ENCODE measurements around the gene PDCD2.
"Not testable (repeated sequence)": the region's sequence is repeated elsewhere in the genome, so short reads cannot be mapped to it uniquely, and the experiment has no call there.

PDCD2 gene

GRCh38 chr6:170545405-170545804 lies 39.0 kb downstream of the PDCD2 start:
- no peak for DNase-seq

DNA sequence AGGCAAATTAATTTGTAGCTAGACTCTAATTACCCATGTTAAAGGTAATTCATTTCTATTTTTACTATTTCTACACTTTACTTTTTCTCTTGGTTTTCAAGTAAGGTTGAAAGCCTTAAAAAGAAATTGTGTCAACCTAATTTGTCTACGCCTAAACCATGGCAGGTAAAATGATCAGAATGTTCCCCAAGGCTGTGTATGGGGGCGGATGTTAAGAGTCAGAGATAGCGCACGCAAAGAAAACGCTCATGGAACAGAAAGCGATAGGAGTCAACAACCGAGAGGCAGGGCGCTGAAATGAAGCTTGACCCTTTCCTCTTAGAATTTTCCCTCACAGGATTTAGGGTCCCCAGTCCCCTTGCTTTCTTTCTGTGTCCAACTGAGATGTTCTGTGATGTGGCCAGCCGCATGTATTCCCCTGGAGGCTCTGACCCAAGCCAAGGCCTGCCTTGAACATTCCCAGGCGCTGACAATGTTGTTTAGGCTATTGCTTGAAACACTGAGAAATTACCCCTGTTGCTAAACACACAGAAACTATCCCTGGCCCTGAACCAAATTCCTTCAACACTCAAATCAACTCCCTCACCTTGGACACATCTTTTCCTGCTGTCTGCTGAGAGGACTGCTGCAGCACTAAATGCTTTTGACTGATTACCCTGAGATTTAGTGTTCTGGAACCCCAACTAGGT lies 42.3 kb downstream of the PDCD2 start:
- no peak for DNase-seq

GRCh38 chr6:170537329-170537728 lies 47.1 kb downstream of the PDCD2 start:
- DNase-seq = no peak

DNA sequence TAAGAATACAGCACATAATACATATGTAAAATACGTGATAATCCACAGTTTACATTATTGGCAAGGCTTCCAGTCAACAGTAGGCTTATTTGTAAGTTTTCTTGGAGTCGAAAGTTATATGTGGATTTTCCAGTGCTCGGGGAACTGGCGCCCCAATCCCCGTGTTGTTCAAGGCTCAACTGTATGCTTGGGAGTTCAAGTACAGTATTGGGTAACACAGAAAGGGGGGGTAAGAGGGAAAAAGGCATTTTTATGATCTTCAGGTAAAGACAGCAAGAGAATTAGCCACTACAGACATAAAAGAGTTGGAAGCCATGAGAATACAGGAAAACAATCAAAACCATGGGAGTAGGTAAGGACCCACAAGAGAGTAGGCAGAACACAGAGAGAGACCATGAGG lies 47.8 kb downstream of the PDCD2 start:
- no peak for DNase-seq

DNA sequence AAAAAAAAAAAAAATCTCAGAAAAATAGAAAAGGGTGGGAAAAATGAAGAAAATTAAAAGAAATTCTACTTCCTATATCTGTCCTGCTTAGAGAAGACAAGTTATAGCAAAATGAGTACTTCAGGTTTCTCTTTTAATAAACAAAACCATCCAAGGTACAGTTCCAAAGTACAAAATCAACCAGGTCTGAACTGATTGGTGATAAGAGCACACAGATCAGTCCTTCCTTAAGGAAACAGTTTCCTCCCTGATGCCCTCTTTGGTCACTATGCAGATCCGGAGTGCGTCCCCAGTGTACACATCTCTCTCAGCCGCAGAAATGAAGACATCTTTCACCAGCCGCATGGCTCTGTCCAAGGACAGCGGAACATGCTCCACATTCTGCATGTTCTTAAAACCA lies 49.4 kb downstream of the PDCD2 start:
- no peak for DNase-seq

GRCh38 chr6:170533792-170534191 lies 50.6 kb downstream of the PDCD2 start:
- DNase-seq = no peak

DNA sequence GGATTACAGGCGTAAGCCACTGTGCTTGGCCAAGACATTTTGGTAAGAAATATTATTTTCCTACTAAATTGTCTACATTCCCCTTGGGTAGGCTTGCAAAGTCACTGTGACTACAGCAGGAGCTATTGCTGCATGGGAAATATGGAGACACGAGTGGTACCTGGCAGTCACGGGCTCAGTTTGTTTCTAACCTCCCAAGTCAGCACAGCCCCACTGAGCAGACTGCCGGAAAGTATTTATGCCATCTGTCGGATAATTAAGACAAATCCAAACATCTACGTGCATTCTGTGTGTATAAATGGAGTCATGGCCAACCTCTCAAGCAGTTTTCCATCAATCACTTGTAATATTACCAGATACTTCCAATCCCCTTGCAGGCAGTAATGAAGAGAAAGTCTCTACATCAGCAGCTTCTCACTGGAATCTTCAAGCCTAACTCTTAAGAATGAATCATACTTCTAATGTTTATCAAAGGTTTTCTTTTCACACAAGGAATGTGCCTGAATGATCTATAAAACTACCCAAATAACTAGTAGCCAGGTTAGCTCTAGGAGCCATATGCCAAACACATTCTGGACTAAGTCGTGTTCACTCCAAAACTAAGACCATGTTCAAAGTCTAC lies 51.5 kb downstream of the PDCD2 start:
- DNase-seq = peak; percentile 71

DNA sequence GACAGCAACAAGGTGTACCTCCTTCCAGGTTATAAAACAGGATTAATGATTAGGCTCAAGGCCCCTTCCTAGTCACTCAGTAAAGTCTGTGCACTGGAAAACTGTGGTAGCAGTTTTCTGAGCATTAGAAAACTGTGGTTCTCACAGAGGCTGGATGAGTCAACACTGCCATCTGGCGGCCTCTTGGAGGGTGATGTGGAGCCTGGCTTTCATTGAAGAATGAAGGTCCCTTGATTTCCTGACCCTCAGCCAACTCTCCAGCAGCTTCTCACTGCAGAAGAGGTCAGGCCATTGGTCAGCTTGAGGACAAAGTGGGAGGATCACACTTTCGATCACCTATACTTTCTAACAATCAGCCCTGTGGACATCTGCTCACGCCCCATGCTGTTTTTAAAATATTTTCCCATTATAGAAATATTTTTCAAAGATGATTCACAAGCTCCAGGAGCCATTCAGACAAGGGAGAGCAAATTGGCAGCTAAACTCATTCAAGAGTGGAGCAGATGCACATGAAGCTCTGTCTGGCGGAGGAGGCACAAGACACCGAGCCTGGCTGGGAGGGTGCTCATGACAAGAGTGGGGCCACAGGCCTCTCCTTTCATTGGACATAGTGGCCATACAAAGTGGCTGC lies 54.5 kb downstream of the PDCD2 start:
- peak; percentile 59 for DNase-seq

DNA sequence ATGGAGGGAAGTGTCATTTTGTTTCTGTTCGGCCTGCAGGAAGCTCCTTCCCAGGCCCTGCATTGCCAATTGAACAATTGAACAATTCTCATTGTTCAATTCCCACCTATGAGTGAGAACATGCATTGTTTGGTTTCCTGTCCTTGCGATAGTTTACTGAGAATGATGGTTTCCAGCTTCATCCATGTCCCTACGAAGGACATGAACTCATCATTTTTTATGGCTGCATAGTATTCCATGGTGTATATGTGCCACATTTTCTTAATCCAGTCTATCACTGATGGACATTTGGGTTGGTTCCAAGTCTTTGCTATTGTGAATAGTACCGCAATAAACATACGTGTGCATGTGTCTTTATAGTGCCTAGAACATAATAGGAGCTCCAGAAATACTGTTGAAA lies 56.4 kb downstream of the PDCD2 start:
- not testable (repeated sequence) for DNase-seq

- DNase-seq = no peak
These were observed 58.6 kb downstream of the PDCD2 start for GRCh38 chr6:170525795-170526194.
